ENCODE results near the gene DAB2IP.
"Not testable (repeated sequence)": the region's sequence is repeated elsewhere in the genome, so short reads cannot be mapped to it uniquely, and the experiment has no call there.

The DAB2IP gene

DNA sequence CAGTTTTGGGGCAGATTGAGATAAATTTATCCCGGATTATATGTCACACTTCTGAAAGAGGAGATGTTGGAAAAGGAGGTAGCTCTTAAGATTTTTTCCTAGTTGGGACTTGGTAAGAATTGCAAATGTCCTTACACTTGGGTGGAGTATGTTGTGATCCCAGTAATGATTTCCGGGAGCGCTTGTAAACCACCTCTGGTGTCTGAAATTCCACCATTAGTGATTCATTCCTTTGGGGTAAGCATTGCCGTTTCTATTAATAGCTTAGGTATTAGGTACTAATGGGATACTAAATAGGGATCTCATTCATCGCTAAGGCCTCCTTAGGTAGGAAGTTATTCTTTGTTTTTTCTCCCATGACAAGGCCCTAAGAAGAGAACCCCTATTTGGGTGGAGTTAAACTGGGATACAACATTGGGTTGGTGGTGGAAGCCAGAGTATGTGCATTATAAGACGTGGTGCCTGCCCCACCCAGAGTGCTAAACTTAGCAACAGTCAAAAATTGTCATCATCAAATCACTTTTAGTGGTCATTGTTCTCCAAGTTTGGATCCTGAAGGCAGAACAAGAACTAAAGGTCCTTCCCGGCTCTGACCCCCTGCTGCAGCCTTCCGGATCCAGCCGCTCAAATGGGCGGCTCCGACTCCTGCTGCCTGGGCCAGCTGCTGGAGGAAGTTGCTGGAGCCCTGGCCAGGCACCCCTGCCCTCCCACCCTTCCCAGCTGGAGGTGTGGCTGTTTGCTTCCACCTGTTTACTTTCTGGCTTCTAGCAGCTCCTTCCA, 31.7 kb upstream of the DAB2IP start:
- no peak for TF ChIP-seq CTCF (IDR thresholded peaks at IDR 0.05; ENCODE audit: low read depth, low read length, missing control alignments)
- no peak for DNase-seq (ENCODE audit: extremely low read depth, low read depth)
- H3K4me3 ChIP-seq (replicated peaks; ENCODE audit: low read depth, low read length): no peak overlapping the region

GRCh38 chr9:121620325-121620673, 31.1 kb upstream of the DAB2IP start:
- TF ChIP-seq CTCF (IDR thresholded peaks at IDR 0.05; ENCODE audit: low read depth, low read length, missing control alignments): no peak
- no peak for DNase-seq (ENCODE audit: extremely low read depth, low read depth)
- no peak overlapping the region for H3K4me3 ChIP-seq (replicated peaks; ENCODE audit: low read depth, low read length)

GRCh38 chr9:121620777-121621449, 30.5 kb upstream of the DAB2IP start:
- DNase-seq (ENCODE audit: extremely low read depth, low read depth): no peak
- peak; percentile 78 for TF ChIP-seq CTCF (IDR thresholded peaks at IDR 0.05; ENCODE audit: low read depth, low read length, missing control alignments)
- no peak overlapping the region for H3K4me3 ChIP-seq (replicated peaks; ENCODE audit: low read depth, low read length)

GRCh38 chr9:121622387-121623203, 28.8 kb upstream of the DAB2IP start:
- no peak overlapping the region for H3K4me3 ChIP-seq (replicated peaks; ENCODE audit: low read depth, low read length)
- no peak for DNase-seq (ENCODE audit: extremely low read depth, low read depth)
- no peak for TF ChIP-seq CTCF (IDR thresholded peaks at IDR 0.05; ENCODE audit: low read depth, low read length, missing control alignments)

DNA sequence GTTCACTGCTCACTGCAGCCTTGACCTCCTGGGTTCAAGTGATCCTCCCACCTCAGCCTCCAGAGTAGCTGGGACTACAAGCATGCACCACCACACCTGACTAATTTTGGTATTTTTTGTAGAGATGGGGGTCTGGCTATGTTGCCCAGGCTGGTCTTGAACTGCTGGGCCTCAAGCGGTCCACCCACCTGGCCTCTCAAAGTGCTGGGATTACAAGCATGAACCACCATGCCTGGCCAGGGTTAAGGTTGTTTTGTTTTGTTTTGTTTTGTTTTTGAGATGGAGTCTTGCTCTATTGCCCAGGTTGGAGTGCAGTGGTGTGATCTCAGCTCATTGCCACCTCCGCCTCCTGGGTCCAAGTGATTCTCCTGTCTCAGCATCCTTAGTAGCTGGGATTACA, 28.0 kb upstream of the DAB2IP start:
- not testable (repeated sequence) for DNase-seq (ENCODE audit: extremely low read depth, low read depth); H3K4me3 ChIP-seq (replicated peaks; ENCODE audit: low read depth, low read length)

DNA sequence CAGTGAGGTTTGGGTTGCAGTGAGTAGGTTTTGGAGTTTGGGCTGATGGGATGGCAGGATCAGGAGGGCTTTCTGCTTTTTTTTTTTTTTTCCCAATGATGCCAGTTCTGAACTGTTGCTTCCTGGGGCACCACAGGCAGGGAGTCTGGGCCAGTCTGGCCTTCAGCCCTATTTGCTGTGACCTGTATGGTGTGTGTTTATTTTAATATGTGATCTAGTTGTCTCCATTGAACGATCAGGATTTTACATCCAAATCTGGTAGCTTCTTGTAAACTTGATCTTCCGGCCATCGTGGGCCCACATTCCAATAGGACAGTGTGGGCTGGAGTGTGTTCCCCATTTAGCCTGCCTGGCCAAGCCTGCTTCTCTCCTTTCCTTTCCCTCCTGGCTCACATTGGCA, 25.8 kb upstream of the DAB2IP start:
- no peak for DNase-seq (ENCODE audit: extremely low read depth, low read depth)
- TF ChIP-seq CTCF (IDR thresholded peaks at IDR 0.05; ENCODE audit: low read depth, low read length, missing control alignments): no peak
- no peak overlapping the region for H3K4me3 ChIP-seq (replicated peaks; ENCODE audit: low read depth, low read length)

DNA sequence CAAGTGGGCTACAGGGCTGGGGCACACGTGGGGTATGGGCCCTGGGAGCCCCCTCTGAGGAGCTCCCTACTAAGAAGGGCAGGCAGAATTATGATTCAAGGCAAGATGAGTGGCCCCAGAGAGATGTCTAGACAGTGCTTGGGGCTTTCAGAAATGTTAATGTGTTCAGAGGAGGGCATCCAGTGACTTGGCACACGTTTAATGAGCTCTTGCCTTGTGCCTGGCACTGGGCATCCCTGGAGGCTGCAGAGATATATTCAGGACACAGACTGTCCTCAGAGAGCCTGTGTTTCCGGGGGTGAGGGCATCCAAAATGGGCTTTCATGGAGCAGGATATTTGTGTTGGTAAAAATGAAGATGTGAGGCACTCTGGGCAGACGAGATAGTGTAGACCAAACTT, 25.4 kb upstream of the DAB2IP start:
- TF ChIP-seq CTCF (IDR thresholded peaks at IDR 0.05; ENCODE audit: low read depth, low read length, missing control alignments): no peak
- no peak for DNase-seq (ENCODE audit: extremely low read depth, low read depth)
- no peak overlapping the region for H3K4me3 ChIP-seq (replicated peaks; ENCODE audit: low read depth, low read length)
